Testis (tissue), 2 donors: ENCODE data around the gene PCSK6.

Experiments
- POLR2A ChIP-seq: fragments of 450-650 bp; IDR thresholded peaks from one replicate; pipeline ENCODE4 v1.6.1; 2017; ENCODE audit warnings: antibody characterized with exemption, mild to moderate bottlenecking, moderate library complexity
- TF ChIP-seq, protein P1 (sequence below), 3 experiments: fragments of 450-650 bp in 2 of 3; fragments of 200-600 bp in 1 of 3; sonication (generic) in 1 of 3; IDR thresholded peaks; one replicate each; pipeline ENCODE4 v1.5.1; 2016 to 2019; ENCODE audit warnings: antibody characterized with exemption in 3 of 3, mild to moderate bottlenecking in 2 of 3, moderate library complexity in 1 of 3

DNA sequence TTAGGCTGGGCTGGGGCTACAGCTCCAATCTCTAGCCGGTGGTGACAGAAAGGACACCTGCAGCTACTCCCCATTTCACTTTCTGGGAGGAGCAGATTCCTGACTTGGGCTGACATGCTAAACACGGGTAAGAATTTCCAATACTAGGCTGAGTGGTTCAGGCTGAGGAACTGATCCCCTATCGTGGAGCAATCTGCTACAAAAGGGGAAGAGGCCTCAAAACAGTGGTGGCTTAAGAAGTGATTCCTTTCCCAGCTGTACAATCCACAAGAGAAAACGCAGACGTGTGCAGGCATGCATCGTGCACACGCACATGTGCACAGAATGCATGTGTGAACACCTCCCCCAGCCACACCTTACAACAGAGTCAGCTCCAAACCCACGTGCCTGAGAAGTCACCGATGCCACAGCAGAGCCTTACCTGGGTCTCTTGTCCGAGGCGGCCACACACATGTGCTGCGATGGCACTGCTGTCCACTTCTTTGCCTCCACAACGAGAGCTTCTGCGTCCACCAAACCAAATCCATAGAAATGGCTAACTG, 107.8 kb downstream of the PCSK6 start:
- TF ChIP-seq, protein P1, sequence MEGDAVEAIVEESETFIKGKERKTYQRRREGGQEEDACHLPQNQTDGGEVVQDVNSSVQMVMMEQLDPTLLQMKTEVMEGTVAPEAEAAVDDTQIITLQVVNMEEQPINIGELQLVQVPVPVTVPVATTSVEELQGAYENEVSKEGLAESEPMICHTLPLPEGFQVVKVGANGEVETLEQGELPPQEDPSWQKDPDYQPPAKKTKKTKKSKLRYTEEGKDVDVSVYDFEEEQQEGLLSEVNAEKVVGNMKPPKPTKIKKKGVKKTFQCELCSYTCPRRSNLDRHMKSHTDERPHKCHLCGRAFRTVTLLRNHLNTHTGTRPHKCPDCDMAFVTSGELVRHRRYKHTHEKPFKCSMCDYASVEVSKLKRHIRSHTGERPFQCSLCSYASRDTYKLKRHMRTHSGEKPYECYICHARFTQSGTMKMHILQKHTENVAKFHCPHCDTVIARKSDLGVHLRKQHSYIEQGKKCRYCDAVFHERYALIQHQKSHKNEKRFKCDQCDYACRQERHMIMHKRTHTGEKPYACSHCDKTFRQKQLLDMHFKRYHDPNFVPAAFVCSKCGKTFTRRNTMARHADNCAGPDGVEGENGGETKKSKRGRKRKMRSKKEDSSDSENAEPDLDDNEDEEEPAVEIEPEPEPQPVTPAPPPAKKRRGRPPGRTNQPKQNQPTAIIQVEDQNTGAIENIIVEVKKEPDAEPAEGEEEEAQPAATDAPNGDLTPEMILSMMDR (IDR thresholded peaks at IDR 0.05): no peak
- no peak for TF ChIP-seq POLR2A
